Loucy (cell line): ENCODE results near the gene STN1.

Experiments
- H2AFZ ChIP-seq: fragments of 200-600 bp; sonication (generic); 2 replicates; pipeline ENCODE4 v1.6.0; 2016; ENCODE audit warnings: antibody characterized with exemption, mild to moderate bottlenecking, low read length, moderate library complexity
- H3F3A ChIP-seq: fragments of 200-600 bp; 2 replicates; pipeline ENCODE4 v1.6.0; 2016; ENCODE audit warnings: antibody characterized with exemption, low read depth, mild to moderate bottlenecking
- H3K27me3 ChIP-seq: fragments of 200-600 bp; sonication (generic); 2 replicates; pipeline ENCODE4 v1.6.1; 2014; ENCODE audit warnings: low read length, mild to moderate bottlenecking; ENCODE audit not compliant: insufficient read depth, poor library complexity, severe bottlenecking
- H3K36me3 ChIP-seq: fragments of 200-600 bp; sonication (generic); 2 replicates; pipeline ENCODE4 v1.6.1; 2016; ENCODE audit warnings: low read length; ENCODE audit not compliant: insufficient read depth
- H3K4me1 ChIP-seq: fragments of 200-600 bp; sonication (generic); 2 replicates; pipeline ENCODE4 v1.5.1; 2014; ENCODE audit warnings: low read length, mild to moderate bottlenecking; ENCODE audit not compliant: insufficient read depth, poor library complexity, severe bottlenecking
- H3K4me2 ChIP-seq: fragments of 200-600 bp; sonication (generic); 2 replicates; pipeline ENCODE4 v1.6.0; 2014; ENCODE audit warnings: antibody characterized with exemption, low read length, low read depth, mild to moderate bottlenecking; ENCODE audit not compliant: poor library complexity, severe bottlenecking
- H3K4me3 ChIP-seq: fragments of 200-600 bp; sonication (generic); 2 replicates; pipeline ENCODE4 v1.5.1; 2014; ENCODE audit warnings: low read length, mild to moderate bottlenecking, mixed read lengths; ENCODE audit not compliant: poor library complexity, severe bottlenecking
- H3K79me2 ChIP-seq: fragments of 200-600 bp; sonication (generic); 2 replicates; pipeline ENCODE4 v1.6.1; 2014; ENCODE audit warnings: low read length; ENCODE audit not compliant: insufficient read depth
- H3K9ac ChIP-seq: fragments of 200-600 bp; sonication (generic); 2 replicates; pipeline ENCODE4 v1.6.0; 2014; ENCODE audit warnings: mild to moderate bottlenecking, low read depth, low read length, moderate library complexity; ENCODE audit not compliant: poor library complexity, severe bottlenecking
- H3K9me2 ChIP-seq: fragments of 200-600 bp; sonication (generic); replicated peaks from 2 replicates; pipeline ENCODE4 v1.6.1; 2016; ENCODE audit warnings: low read depth, low read length, mixed read lengths
- H3K9me3 ChIP-seq: fragments of 200-600 bp; sonication (generic); 2 replicates; pipeline ENCODE4 v1.6.1; 2014; ENCODE audit warnings: mild to moderate bottlenecking, antibody characterized with exemption, low read length, low read depth; ENCODE audit not compliant: insufficient read depth
- H4K20me1 ChIP-seq: fragments of 200-600 bp; sonication (generic); 2 replicates; pipeline ENCODE4 v1.6.0; 2014; ENCODE audit warnings: antibody characterized with exemption, low read length, mild to moderate bottlenecking; ENCODE audit not compliant: insufficient read depth, poor library complexity, severe bottlenecking
- EZH2phosphoT487 ChIP-seq: fragments of 200-600 bp; IDR thresholded peaks from 2 replicates; pipeline ENCODE4 v1.6.1; 2018; ENCODE audit warnings: antibody characterized with exemption, mild to moderate bottlenecking, moderate library complexity, borderline replicate concordance
- TF ChIP-seq, protein P1 (sequence below): fragments of 200-600 bp; sonication (generic); conservative IDR thresholded peaks from 2 replicates; pipeline ENCODE4 v1.5.1; 2014; ENCODE audit warnings: mild to moderate bottlenecking, antibody characterized with exemption, low read length

STN1 gene

DNA sequence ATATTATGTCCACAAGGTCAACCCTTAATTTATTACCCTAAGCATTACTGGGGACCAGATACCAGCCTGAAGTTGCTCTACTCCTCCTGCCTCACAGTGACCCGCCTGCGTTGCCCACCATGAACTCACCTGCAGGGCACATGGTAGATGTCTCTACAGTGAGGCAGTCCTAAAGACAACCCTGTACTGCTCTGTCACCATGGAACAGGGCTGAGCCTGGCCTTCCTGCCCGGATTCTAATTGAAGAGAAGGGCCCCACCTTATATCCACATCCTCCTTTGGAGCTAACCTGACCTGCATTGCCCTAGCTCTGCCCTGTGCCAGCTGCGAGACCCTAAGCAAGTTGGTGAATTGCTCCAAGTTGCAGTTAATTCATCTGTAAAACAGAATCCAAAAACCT, 66.7 kb downstream of the STN1 start:
- no peak overlapping the region for H2AFZ ChIP-seq
- peaks cover 8% of the 10 kb centered on the region; the same call in 1 of the 2 replicates for H3F3A ChIP-seq
- H3K4me1 ChIP-seq, result peaks cover 78% of the 10 kb centered on the region
- no peaks in the 10 kb centered on the region for H3K9me2 ChIP-seq
- TF ChIP-seq, protein P1, sequence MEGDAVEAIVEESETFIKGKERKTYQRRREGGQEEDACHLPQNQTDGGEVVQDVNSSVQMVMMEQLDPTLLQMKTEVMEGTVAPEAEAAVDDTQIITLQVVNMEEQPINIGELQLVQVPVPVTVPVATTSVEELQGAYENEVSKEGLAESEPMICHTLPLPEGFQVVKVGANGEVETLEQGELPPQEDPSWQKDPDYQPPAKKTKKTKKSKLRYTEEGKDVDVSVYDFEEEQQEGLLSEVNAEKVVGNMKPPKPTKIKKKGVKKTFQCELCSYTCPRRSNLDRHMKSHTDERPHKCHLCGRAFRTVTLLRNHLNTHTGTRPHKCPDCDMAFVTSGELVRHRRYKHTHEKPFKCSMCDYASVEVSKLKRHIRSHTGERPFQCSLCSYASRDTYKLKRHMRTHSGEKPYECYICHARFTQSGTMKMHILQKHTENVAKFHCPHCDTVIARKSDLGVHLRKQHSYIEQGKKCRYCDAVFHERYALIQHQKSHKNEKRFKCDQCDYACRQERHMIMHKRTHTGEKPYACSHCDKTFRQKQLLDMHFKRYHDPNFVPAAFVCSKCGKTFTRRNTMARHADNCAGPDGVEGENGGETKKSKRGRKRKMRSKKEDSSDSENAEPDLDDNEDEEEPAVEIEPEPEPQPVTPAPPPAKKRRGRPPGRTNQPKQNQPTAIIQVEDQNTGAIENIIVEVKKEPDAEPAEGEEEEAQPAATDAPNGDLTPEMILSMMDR, result no peak
- no peak for TF ChIP-seq EZH2phosphoT487
- H3K36me3 ChIP-seq, result no peaks in the 10 kb centered on the region
- peaks cover 73% of the 10 kb centered on the region for H3K79me2 ChIP-seq
- H3K9me3 ChIP-seq, result no peaks in the 10 kb centered on the region
- peaks cover 9% of the 10 kb centered on the region for H4K20me1 ChIP-seq
- peak overlapping the region; percentile 82 for H3K4me3 ChIP-seq
- H3K9ac ChIP-seq, result peak overlapping the region; percentile 53
- H3K4me2 ChIP-seq, result peak overlapping the region; percentile 89
- H3K27me3 ChIP-seq, result no peaks in the 10 kb centered on the region

DNA sequence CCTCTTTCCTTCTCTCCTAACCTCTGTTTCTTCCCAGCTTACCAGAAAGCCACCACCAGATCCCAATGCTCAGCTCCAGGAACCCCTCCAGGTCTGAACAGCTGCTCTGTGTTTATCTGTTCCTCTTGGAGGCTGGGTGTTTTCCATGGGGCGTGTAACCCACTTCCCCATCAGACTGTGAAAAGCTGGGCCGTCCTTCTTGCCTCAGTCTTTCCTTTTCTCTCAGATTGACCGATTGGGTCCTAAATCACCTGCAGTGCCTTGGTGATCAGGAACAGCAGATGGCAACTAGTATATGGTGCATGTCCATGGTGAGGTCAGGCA, 67.5 kb downstream of the STN1 start:
- H3K4me3 ChIP-seq, result no peak overlapping the region
- H3K79me2 ChIP-seq, result peaks cover 73% of the 10 kb centered on the region
- peaks cover 9% of the 10 kb centered on the region; the same call in 1 of the 2 replicates for H3F3A ChIP-seq
- no peaks in the 10 kb centered on the region for H3K36me3 ChIP-seq
- H3K9me3 ChIP-seq, result no peaks in the 10 kb centered on the region
- no peaks in the 10 kb centered on the region for H3K27me3 ChIP-seq
- peaks cover 80% of the 10 kb centered on the region for H3K4me1 ChIP-seq
- no peak overlapping the region for H3K9ac ChIP-seq
- TF ChIP-seq EZH2phosphoT487, result no peak
- TF ChIP-seq, protein P1, result no peak
- H3K4me2 ChIP-seq, result peak overlapping the region; percentile 89
- peaks cover 9% of the 10 kb centered on the region for H4K20me1 ChIP-seq
- H3K9me2 ChIP-seq, result no peaks in the 10 kb centered on the region
- H2AFZ ChIP-seq, result no peak overlapping the region

DNA sequence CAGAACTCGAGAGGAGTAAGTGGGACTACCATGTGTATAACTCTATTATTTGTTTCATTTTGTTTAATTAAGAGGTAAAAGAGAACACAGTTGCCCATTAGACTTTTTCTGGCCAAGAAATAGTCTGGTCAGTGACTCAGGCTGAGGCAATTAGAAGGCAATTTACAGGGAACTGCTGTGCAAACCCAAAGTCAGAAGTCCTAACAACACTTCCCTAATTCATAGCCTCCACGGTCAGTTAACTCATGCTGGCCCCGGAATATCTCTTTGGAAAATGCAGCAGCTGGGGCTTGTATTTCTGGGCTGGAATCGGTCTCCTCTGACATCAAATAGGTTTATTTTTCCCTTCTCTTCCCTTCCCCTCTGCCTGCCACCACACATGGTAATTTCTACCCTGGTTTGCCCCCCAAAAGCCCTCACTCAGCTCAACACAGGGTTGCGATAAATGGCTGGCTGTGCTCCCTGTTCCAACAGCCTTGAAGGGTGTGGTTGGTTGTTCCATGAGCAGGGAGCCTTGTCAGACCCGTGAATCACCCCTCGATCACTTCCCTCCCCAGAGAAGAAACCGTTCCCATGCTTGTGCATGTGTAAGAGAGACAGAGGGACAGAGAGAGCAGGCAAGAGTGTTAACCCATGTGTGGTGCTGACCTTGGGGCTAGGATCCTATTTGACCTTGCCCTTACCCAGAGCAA, 68.0 kb downstream of the STN1 start:
- Histone ChIP-seq H3K36me3 (no peaks in the 10 kb centered on the region), H4K20me1 (peaks cover 9% of the 10 kb centered on the region), H3K79me2 (peaks cover 74% of the 10 kb centered on the region), H3K9ac (no peak overlapping the region), H2AFZ (no peak overlapping the region), H3K4me2 (peak overlapping the region; percentile 89), H3K4me1 (peaks cover 84% of the 10 kb centered on the region), H3K9me3 (no peaks in the 10 kb centered on the region), H3K9me2 (no peaks in the 10 kb centered on the region), H3K4me3 (no peak overlapping the region), H3K27me3 (no peaks in the 10 kb centered on the region), H3F3A (peaks cover 9% of the 10 kb centered on the region; the same call in 1 of the 2 replicates)
- TF ChIP-seq EZH2phosphoT487, result no peak
- TF ChIP-seq, protein P1, result no peak
